Upper lobe of left lung (tissue), 4 donors: Measurements from ENCODE around the gene ANP32A.

ENCODE experiments used
- CTCF ChIP-seq, 6 experiments: fragments of 450-650 bp in 4 of 6; fragments of 200-600 bp in 2 of 6; sonication (generic) in 2 of 6; IDR thresholded peaks; one replicate each; pipeline ENCODE4 v1.5.1; 2016 to 2019; ENCODE audit warnings: antibody characterized with exemption in 6 of 6
- EP300 ChIP-seq, 4 donors: sonication (generic); formaldehyde crosslinking; IDR thresholded peaks; one replicate each; pipeline ENCODE4 v1.5.1; 2017; ENCODE audit warnings: antibody characterized with exemption in 4 of 4, control low read depth in 2 of 4
- POLR2A ChIP-seq, 4 donors: fragments of 450-650 bp; IDR thresholded peaks; one replicate each; pipeline ENCODE4 v1.5.1; 2016 to 2017; ENCODE audit warnings: antibody characterized with exemption in 4 of 4, mild to moderate bottlenecking in 2 of 4
- POLR2AphosphoS5 ChIP-seq, 2 donors: sonication (generic); formaldehyde crosslinking; IDR thresholded peaks; one replicate each; pipeline ENCODE4 v1.5.1; 2017; ENCODE audit warnings: antibody characterized with exemption in 2 of 2

- TF ChIP-seq POLR2A (IDR thresholded peaks at IDR 0.05) = no peak
- TF ChIP-seq CTCF (IDR thresholded peaks at IDR 0.05) = no peak
- TF ChIP-seq POLR2AphosphoS5 (IDR thresholded peaks at IDR 0.05) = no peak
- no peak for TF ChIP-seq EP300 (IDR thresholded peaks at IDR 0.05)
These were observed 56.6 kb downstream of the ANP32A start for GRCh38 chr15:68764090-68764489.
